Tibial nerve (tissue), 4 donors: ENCODE measurements around the gene WDR81. TPM values are rescaled to one million over a fixed set of nuclear protein-coding genes. Genes with fewer than 3 reads are reported as not detected.
A peak's percentile ranks its signal among the peaks of the same experiment; 100 is the strongest.

Experiments used
- DNase-seq, 2 donors: peaks; one replicate each; pipeline ENCODE4 v3.0.0-alpha.2; 2019; ENCODE audit warnings: low spot score in 2 of 2
- H3K27ac ChIP-seq, 4 donors: fragments of 200-600 bp; sonication (generic) in 3 of 4; one replicate each; pipeline ENCODE4 v1.5.1; 2017 to 2019; ENCODE audit warnings: mild to moderate bottlenecking in 1 of 4
- H3K27me3 ChIP-seq, 2 donors: fragments of 200-600 bp; sonication (generic) in 1 of 2; one replicate each; pipeline versions ENCODE4 v1.5.1 to v1.6.0; 2017 to 2019
- H3K36me3 ChIP-seq, 3 donors: fragments of 200-600 bp; sonication (generic); one replicate each; pipeline ENCODE4 v1.5.1; 2018 to 2019
- H3K4me1 ChIP-seq, 4 donors: fragments of 200-600 bp; sonication (generic) in 3 of 4; one replicate each; pipeline ENCODE4 v1.5.1; 2017 to 2019
- H3K4me3 ChIP-seq, 4 donors: fragments of 200-600 bp; sonication (generic) in 3 of 4; one replicate each; pipeline ENCODE4 v1.5.1; 2017 to 2019; ENCODE audit warnings: mild to moderate bottlenecking in 1 of 4, moderate library complexity in 1 of 4
- H3K9me3 ChIP-seq, 4 donors: fragments of 200-600 bp; sonication (generic) in 3 of 4; one replicate each; pipeline ENCODE4 v1.5.1; 2017 to 2019
- EP300 ChIP-seq, 2 donors: sonication (generic); formaldehyde crosslinking; IDR thresholded peaks; one replicate each; pipeline ENCODE4 v1.6.1; 2017; ENCODE audit warnings: antibody characterized with exemption in 2 of 2, mild to moderate bottlenecking in 1 of 2
- POLR2A ChIP-seq, 2 donors: fragments of 450-650 bp; IDR thresholded peaks; one replicate each; pipeline ENCODE4 v1.6.1; 2017; ENCODE audit warnings: antibody characterized with exemption in 2 of 2, mild to moderate bottlenecking in 2 of 2, moderate library complexity in 2 of 2
- WGBS, 2 donors: methylation state at CpG; one replicate each; pipeline ENCODE4 v1.1.5; 2018; 5-methylcytosine and 5-hydroxymethylcytosine counted together
- total RNA-seq, 4 donors: library from RNA; depleted of rRNA; stranded (reverse); fragments of >200 nt; gene quantifications; one replicate each; pipeline ENCODE4 v1.1.0, GENCODE V29; 2016
- TF ChIP-seq, protein P1 (sequence below), 5 experiments: fragments of 200-600 bp in 3 of 5; fragments of 450-650 bp in 2 of 5; sonication (generic) in 3 of 5; IDR thresholded peaks; one replicate each; pipeline ENCODE4 v1.5.1; 2016 to 2019; ENCODE audit warnings: antibody characterized with exemption in 5 of 5, mild to moderate bottlenecking in 3 of 5, moderate library complexity in 2 of 5

The WDR81 gene
- total RNA-seq, 4 donors from 2014 or later: 54.4 to 111 (median 92.0) TPM

GRCh38 chr17:1755827-1756262 is 31.3 kb downstream of the WDR81 start:
- 60 to 63% methylated on average over 17 of the region's 17 CpGs for WGBS, 2 donors
- Histone ChIP-seq H3K27me3 (peaks cover 0 to 7% of the 10 kb centered on the region in 2 donors), H3K4me3 (no peak overlapping the region), H3K36me3 (no peaks in the 10 kb centered on the region), H3K27ac (no peak overlapping the region), H3K9me3 (no peaks in the 10 kb centered on the region), H3K4me1 (peaks cover 0 to 15% (median 4%) of the 10 kb centered on the region in 4 donors)
- DNase-seq: no peak
- TF ChIP-seq EP300 (IDR thresholded peaks at IDR 0.05) (no peak), POLR2A (IDR thresholded peaks at IDR 0.05) (no peak)
- TF ChIP-seq, protein P1, sequence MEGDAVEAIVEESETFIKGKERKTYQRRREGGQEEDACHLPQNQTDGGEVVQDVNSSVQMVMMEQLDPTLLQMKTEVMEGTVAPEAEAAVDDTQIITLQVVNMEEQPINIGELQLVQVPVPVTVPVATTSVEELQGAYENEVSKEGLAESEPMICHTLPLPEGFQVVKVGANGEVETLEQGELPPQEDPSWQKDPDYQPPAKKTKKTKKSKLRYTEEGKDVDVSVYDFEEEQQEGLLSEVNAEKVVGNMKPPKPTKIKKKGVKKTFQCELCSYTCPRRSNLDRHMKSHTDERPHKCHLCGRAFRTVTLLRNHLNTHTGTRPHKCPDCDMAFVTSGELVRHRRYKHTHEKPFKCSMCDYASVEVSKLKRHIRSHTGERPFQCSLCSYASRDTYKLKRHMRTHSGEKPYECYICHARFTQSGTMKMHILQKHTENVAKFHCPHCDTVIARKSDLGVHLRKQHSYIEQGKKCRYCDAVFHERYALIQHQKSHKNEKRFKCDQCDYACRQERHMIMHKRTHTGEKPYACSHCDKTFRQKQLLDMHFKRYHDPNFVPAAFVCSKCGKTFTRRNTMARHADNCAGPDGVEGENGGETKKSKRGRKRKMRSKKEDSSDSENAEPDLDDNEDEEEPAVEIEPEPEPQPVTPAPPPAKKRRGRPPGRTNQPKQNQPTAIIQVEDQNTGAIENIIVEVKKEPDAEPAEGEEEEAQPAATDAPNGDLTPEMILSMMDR (IDR thresholded peaks at IDR 0.05): no peak

DNA sequence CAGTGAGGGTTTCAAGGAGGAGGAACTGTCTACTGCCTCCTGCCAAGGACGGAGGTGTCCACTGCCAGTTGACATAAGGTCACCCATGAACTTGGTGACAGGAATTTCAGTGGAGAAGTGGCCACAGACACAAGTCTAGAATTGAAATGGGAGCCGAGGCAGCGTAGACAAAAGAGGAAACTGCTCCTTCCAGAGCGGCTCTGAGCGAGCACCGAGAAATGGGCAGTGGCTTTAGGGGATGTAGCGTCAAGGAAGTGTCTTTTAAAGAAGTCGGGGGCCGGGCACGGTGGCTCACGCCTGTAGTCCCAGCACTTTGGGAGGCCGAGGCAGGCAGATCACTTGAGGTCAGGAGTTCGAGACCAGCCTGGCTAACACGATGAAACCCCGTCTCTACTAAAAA is 34.3 kb downstream of the WDR81 start:
- Histone ChIP-seq H3K9me3 (no peaks in the 10 kb centered on the region), H3K4me1 (peaks cover 0 to 36% (median 11%) of the 10 kb centered on the region in 4 donors), H3K36me3 (no peaks in the 10 kb centered on the region), H3K27me3 (peaks cover 0 to 11% of the 10 kb centered on the region in 2 donors), H3K4me3 (no peak overlapping the region), H3K27ac (peak overlapping the region in 1 of 4 donors; percentile 1)
- WGBS, 2 donors: 66 to 74% methylated on average over 15 of the region's 15 CpGs
- no peak for DNase-seq
- TF ChIP-seq EP300 (IDR thresholded peaks at IDR 0.05) (no peak), POLR2A (IDR thresholded peaks at IDR 0.05) (no peak)
- TF ChIP-seq, protein P1 (IDR thresholded peaks at IDR 0.05): no peak

- TF ChIP-seq EP300 (IDR thresholded peaks at IDR 0.05) (no peak), POLR2A (IDR thresholded peaks at IDR 0.05) (no peak)
- TF ChIP-seq, protein P1 (IDR thresholded peaks at IDR 0.05): no peak
- DNase-seq: no peak
- Histone ChIP-seq H3K27me3 (peaks cover 0 to 11% of the 10 kb centered on the region in 2 donors), H3K4me3 (no peak overlapping the region), H3K9me3 (no peaks in the 10 kb centered on the region), H3K4me1 (peaks cover 0 to 43% (median 15%) of the 10 kb centered on the region in 4 donors), H3K36me3 (no peaks in the 10 kb centered on the region), H3K27ac (no peak overlapping the region)
- 70 to 78% methylated on average over 5 of the region's 5 CpGs for WGBS, 2 donors
These were observed 35.0 kb downstream of the WDR81 start for GRCh38 chr17:1759529-1759928.

DNA sequence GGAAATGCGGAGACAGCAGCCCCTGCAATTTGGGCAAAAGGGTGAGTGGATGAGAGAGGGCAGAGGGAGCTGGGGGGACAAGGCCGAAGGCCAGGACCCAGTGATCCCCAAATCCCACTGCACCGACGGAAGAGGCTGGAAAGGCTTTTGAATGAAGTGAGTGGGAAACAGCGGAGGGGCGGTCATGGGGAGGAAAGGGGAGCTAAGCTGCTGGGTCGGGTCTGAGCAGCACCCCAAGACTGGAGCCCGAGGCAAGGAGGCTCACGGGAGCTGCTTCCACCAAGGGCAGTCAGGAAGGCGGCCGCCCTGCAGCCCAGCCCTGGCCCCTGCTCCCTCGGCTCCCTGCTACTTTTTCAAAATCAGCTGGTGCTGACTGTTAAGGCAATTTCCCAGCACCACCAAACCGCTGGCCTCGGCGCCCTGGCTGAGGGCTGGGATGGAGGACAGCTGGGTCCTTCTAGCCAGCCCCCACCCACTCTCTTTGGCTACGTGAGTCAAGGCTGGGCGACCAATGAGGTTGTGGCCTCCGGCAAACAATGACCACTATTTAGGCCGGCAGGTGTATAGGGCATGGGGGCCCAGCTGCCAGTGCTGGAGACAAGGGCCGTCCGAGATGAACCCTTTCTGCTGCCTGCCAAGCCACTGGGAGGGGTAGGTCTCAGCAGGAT is 37.9 kb downstream of the WDR81 start:
- peak in 1 of 2 donors; percentile 41 for DNase-seq
- H3K27ac ChIP-seq: peak overlapping the region; percentile 80 to 90 (median 84)
- H3K27me3 ChIP-seq: peaks cover 0 to 11% of the 10 kb centered on the region in 2 donors
- TF ChIP-seq EP300 (IDR thresholded peaks at IDR 0.05) (no peak), POLR2A (IDR thresholded peaks at IDR 0.05) (no peak)
- TF ChIP-seq, protein P1 (IDR thresholded peaks at IDR 0.05): no peak
- H3K9me3 ChIP-seq: no peaks in the 10 kb centered on the region
- H3K4me1 ChIP-seq: peaks cover 0 to 62% (median 19%) of the 10 kb centered on the region in 4 donors
- H3K36me3 ChIP-seq: peaks cover 0 to 7% (median 0%) of the 10 kb centered on the region in 3 donors
- 32 to 34% methylated on average over 20 to 21 of the region's 21 CpGs for WGBS, 2 donors
- H3K4me3 ChIP-seq: peak overlapping the region; percentile 36 to 66 (median 42)
